Karpas-422 (cell line): ENCODE measurements around the gene HSPA8. TPM values are rescaled to one million over a fixed set of nuclear protein-coding genes. Genes with fewer than 3 reads are reported as not detected.

ENCODE experiments used
- DNase-seq: peaks from one replicate; pipeline ENCODE4 v3.0.0-alpha.2; 2015
- H2AFZ ChIP-seq: fragments of 200-600 bp; sonication (generic); 2 replicates; pipeline ENCODE4 v1.6.1; 2014; ENCODE audit warnings: antibody characterized with exemption, low read length, mixed read lengths
- H3K27ac ChIP-seq: fragments of 200-600 bp; sonication (generic); 2 replicates; pipeline ENCODE4 v1.5.1; 2014; ENCODE audit warnings: mild to moderate bottlenecking, low read length, moderate library complexity
- H3K27me3 ChIP-seq: fragments of 200-600 bp; sonication (generic); 2 replicates; pipeline ENCODE4 v1.6.1; 2014; ENCODE audit warnings: low read length, mixed read lengths
- H3K36me3 ChIP-seq: fragments of 200-600 bp; sonication (generic); 2 replicates; pipeline ENCODE4 v1.6.1; 2014; ENCODE audit warnings: low read length, mixed read lengths; ENCODE audit not compliant: insufficient read depth
- H3K4me1 ChIP-seq: fragments of 200-600 bp; sonication (generic); 2 replicates; pipeline ENCODE4 v1.6.1; 2014; ENCODE audit warnings: mild to moderate bottlenecking, low read length, mixed read lengths
- H3K4me2 ChIP-seq: fragments of 200-600 bp; sonication (generic); 2 replicates; pipeline ENCODE4 v1.6.1; 2014; ENCODE audit warnings: low read length, low read depth, mild to moderate bottlenecking; ENCODE audit not compliant: poor library complexity, severe bottlenecking
- H3K4me3 ChIP-seq: fragments of 200-600 bp; sonication (generic); 2 replicates; pipeline ENCODE4 v1.5.1; 2014; ENCODE audit warnings: mild to moderate bottlenecking, antibody characterized with exemption, low read length, mixed read lengths
- H3K79me2 ChIP-seq: fragments of 200-600 bp; sonication (generic); 2 replicates; pipeline ENCODE4 v1.6.1; 2014; ENCODE audit warnings: mild to moderate bottlenecking, low read length, mixed read lengths
- H3K9ac ChIP-seq: fragments of 200-600 bp; sonication (generic); 2 replicates; pipeline ENCODE4 v1.6.0; 2014; ENCODE audit warnings: low read length
- H3K9me2 ChIP-seq: fragments of 200-600 bp; sonication (generic), shearing (Covaris generic); replicated peaks from 2 replicates; pipeline ENCODE4 v1.6.0; 2014; ENCODE audit warnings: mild to moderate bottlenecking, low read length, moderate library complexity; ENCODE audit not compliant: insufficient read depth
- H3K9me3 ChIP-seq: fragments of 300-700, 200-600 bp; sonication (generic); 2 replicates; pipeline ENCODE4 v1.6.1; 2014; ENCODE audit warnings: low read length, mixed read lengths
- H4K20me1 ChIP-seq: fragments of 200-600 bp; sonication (generic); 2 replicates; pipeline ENCODE4 v1.6.1; 2014; ENCODE audit warnings: mild to moderate bottlenecking, antibody characterized with exemption, low read length, low read depth; ENCODE audit not compliant: insufficient read depth
- total RNA-seq: library from RNA; depleted of rRNA; stranded (reverse); fragments of >200 nt; shearing (Covaris generic); gene quantifications from 2 replicates; pipeline ENCODE4 v1.2.3, GENCODE V29; 2014; ENCODE audit warnings: low replicate concordance; rRNA removed

Gene HSPA8
- 1,464 and 1,725 TPM in 2 replicates for total RNA-seq

- peak within 1 kb of the TSS; percentile 87 for H3K4me2 ChIP-seq
- H3K79me2 ChIP-seq, result peaks cover 23% of the 10 kb centered on the region
- H3K4me3 ChIP-seq, result peak within 1 kb of the TSS; percentile 87
- peak within 1 kb of the TSS; percentile 98 for H3K9ac ChIP-seq
- H2AFZ ChIP-seq, result no peak within 1 kb of the TSS
- no peaks in the 10 kb centered on the region for H3K9me3 ChIP-seq
- peaks cover 39% of the 10 kb centered on the region; the same call in 1 of the 2 replicates for H4K20me1 ChIP-seq
- peak; percentile 68 for DNase-seq
- no peaks in the 10 kb centered on the region for H3K9me2 ChIP-seq
- H3K36me3 ChIP-seq, result peaks cover 49% of the 10 kb centered on the region
- peaks cover 49% of the 10 kb centered on the region for H3K4me1 ChIP-seq
- no peaks in the 10 kb centered on the region for H3K27me3 ChIP-seq
- H3K27ac ChIP-seq, result peak within 1 kb of the TSS; percentile 95
Measured at GRCh38 chr11:123061403-123062157, at the start of gene HSPA8. TSS of gene HSPA8 (minus strand) at chr11:123062136. CDS start at chr11:123061324, 812 bp downstream.

GRCh38 chr11:123111465-123111864, 49.5 kb upstream of the HSPA8 start:
- Histone ChIP-seq H3K9me2 (no peaks in the 10 kb centered on the region), H3K27ac (no peak overlapping the region), H3K79me2 (no peaks in the 10 kb centered on the region), H2AFZ (no peak overlapping the region), H4K20me1 (no peaks in the 10 kb centered on the region), H3K4me1 (no peaks in the 10 kb centered on the region), H3K4me2 (no peak overlapping the region), H3K27me3 (no peaks in the 10 kb centered on the region), H3K4me3 (no peak overlapping the region), H3K9ac (no peak overlapping the region), H3K9me3 (no peaks in the 10 kb centered on the region), H3K36me3 (no peaks in the 10 kb centered on the region)
- DNase-seq, result peak; percentile 73

GRCh38 chr11:123110397-123110796, 48.5 kb upstream of the HSPA8 start:
- H3K4me2 ChIP-seq, result no peak overlapping the region
- H3K4me1 ChIP-seq, result no peaks in the 10 kb centered on the region
- DNase-seq, result no peak
- H3K4me3 ChIP-seq, result no peak overlapping the region
- no peak overlapping the region for H2AFZ ChIP-seq
- no peaks in the 10 kb centered on the region for H3K9me3 ChIP-seq
- no peaks in the 10 kb centered on the region for H3K27me3 ChIP-seq
- no peaks in the 10 kb centered on the region for H3K9me2 ChIP-seq
- no peak overlapping the region for H3K9ac ChIP-seq
- H3K79me2 ChIP-seq, result no peaks in the 10 kb centered on the region
- H3K36me3 ChIP-seq, result no peaks in the 10 kb centered on the region
- no peaks in the 10 kb centered on the region for H4K20me1 ChIP-seq
- H3K27ac ChIP-seq, result no peak overlapping the region

GRCh38 chr11:123107945-123108495, 46.1 kb upstream of the HSPA8 start:
- no peak overlapping the region for H3K27ac ChIP-seq
- H4K20me1 ChIP-seq, result no peaks in the 10 kb centered on the region
- no peaks in the 10 kb centered on the region for H3K36me3 ChIP-seq
- H3K9me2 ChIP-seq, result no peaks in the 10 kb centered on the region
- H3K9ac ChIP-seq, result no peak overlapping the region
- H3K79me2 ChIP-seq, result no peaks in the 10 kb centered on the region
- no peaks in the 10 kb centered on the region for H3K9me3 ChIP-seq
- no peak overlapping the region for H2AFZ ChIP-seq
- no peak for DNase-seq
- H3K4me3 ChIP-seq, result no peak overlapping the region
- H3K4me1 ChIP-seq, result no peaks in the 10 kb centered on the region
- no peak overlapping the region for H3K4me2 ChIP-seq
- H3K27me3 ChIP-seq, result no peaks in the 10 kb centered on the region

- Histone ChIP-seq H3K9me3 (no peaks in the 10 kb centered on the region), H3K9ac (no peak overlapping the region), H3K27me3 (no peaks in the 10 kb centered on the region), H4K20me1 (no peaks in the 10 kb centered on the region), H3K79me2 (no peaks in the 10 kb centered on the region), H3K4me1 (no peaks in the 10 kb centered on the region), H3K9me2 (no peaks in the 10 kb centered on the region), H2AFZ (no peak overlapping the region), H3K27ac (no peak overlapping the region), H3K4me3 (no peak overlapping the region), H3K36me3 (no peaks in the 10 kb centered on the region), H3K4me2 (no peak overlapping the region)
- no peak for DNase-seq
Measured at GRCh38 chr11:123104697-123105096, 42.8 kb upstream of the HSPA8 start.

GRCh38 chr11:123103326-123103980, 41.5 kb upstream of the HSPA8 start:
- H3K4me3 ChIP-seq, result no peak overlapping the region
- H3K9me3 ChIP-seq, result no peaks in the 10 kb centered on the region
- no peak overlapping the region for H3K9ac ChIP-seq
- H3K27me3 ChIP-seq, result no peaks in the 10 kb centered on the region
- no peak overlapping the region for H3K4me2 ChIP-seq
- no peaks in the 10 kb centered on the region for H3K9me2 ChIP-seq
- no peaks in the 10 kb centered on the region for H4K20me1 ChIP-seq
- H3K27ac ChIP-seq, result no peak overlapping the region
- DNase-seq, result peak; percentile 63
- no peaks in the 10 kb centered on the region for H3K36me3 ChIP-seq
- no peaks in the 10 kb centered on the region for H3K79me2 ChIP-seq
- H2AFZ ChIP-seq, result no peak overlapping the region
- H3K4me1 ChIP-seq, result no peaks in the 10 kb centered on the region

GRCh38 chr11:123100379-123101085, 38.6 kb upstream of the HSPA8 start:
- no peak overlapping the region for H3K9ac ChIP-seq
- no peak overlapping the region for H3K4me3 ChIP-seq
- no peaks in the 10 kb centered on the region for H4K20me1 ChIP-seq
- no peaks in the 10 kb centered on the region for H3K36me3 ChIP-seq
- H3K27ac ChIP-seq, result no peak overlapping the region
- H3K27me3 ChIP-seq, result no peaks in the 10 kb centered on the region
- no peaks in the 10 kb centered on the region for H3K79me2 ChIP-seq
- no peaks in the 10 kb centered on the region for H3K4me1 ChIP-seq
- no peaks in the 10 kb centered on the region for H3K9me3 ChIP-seq
- H2AFZ ChIP-seq, result no peak overlapping the region
- no peaks in the 10 kb centered on the region for H3K9me2 ChIP-seq
- H3K4me2 ChIP-seq, result no peak overlapping the region
- DNase-seq, result no peak

- no peak overlapping the region for H2AFZ ChIP-seq
- no peaks in the 10 kb centered on the region for H3K27me3 ChIP-seq
- DNase-seq, result no peak
- no peak overlapping the region for H3K27ac ChIP-seq
- no peaks in the 10 kb centered on the region for H3K9me2 ChIP-seq
- no peaks in the 10 kb centered on the region for H4K20me1 ChIP-seq
- no peaks in the 10 kb centered on the region for H3K4me1 ChIP-seq
- H3K9ac ChIP-seq, result no peak overlapping the region
- no peak overlapping the region for H3K4me2 ChIP-seq
- H3K79me2 ChIP-seq, result no peaks in the 10 kb centered on the region
- H3K36me3 ChIP-seq, result no peaks in the 10 kb centered on the region
- H3K4me3 ChIP-seq, result no peak overlapping the region
- H3K9me3 ChIP-seq, result no peaks in the 10 kb centered on the region
Measured at GRCh38 chr11:123098990-123099389, 37.1 kb upstream of the HSPA8 start.
